PFSK-1 (cell line): ENCODE data around the gene NCBP2L.

Source experiments
- FOXP2 ChIP-seq: optimal IDR thresholded peaks from 2 replicates; pipeline ENCODE3; 2011; ENCODE audit warnings: borderline replicate concordance, control low read depth, inconsistent platforms; ENCODE audit not compliant: insufficient read depth; ENCODE audit errors: extremely low read length, extremely low read depth
- POLR2AphosphoS5 ChIP-seq: IDR thresholded peaks from 2 replicates; pipeline ENCODE4 v1.6.1; 2012; ENCODE audit warnings: low read depth, mild to moderate bottlenecking, control low read depth, low read length, moderate library complexity
- SIN3A ChIP-seq: IDR thresholded peaks from 2 replicates; pipeline ENCODE4 v1.6.1; 2012; ENCODE audit warnings: mild to moderate bottlenecking, low read length, moderate library complexity, borderline replicate concordance; ENCODE audit not compliant: insufficient read depth
- TAF1 ChIP-seq: IDR thresholded peaks from 2 replicates; pipeline ENCODE4 v1.6.1; 2012; ENCODE audit warnings: low read length, control low read depth, borderline replicate concordance; ENCODE audit not compliant: insufficient read depth
- TF ChIP-seq, protein P1 (sequence below), 2 experiments: IDR thresholded peaks; 2 replicates each; pipeline versions ENCODE4 v1.6.1 to v1.8.0; 2011 to 2012; ENCODE audit warnings: low read depth in 2 of 2, low read length in 2 of 2, control low read depth in 1 of 2, inconsistent platforms in 1 of 2, mild to moderate bottlenecking in 1 of 2, moderate library complexity in 1 of 2; ENCODE audit not compliant: insufficient read depth in 1 of 2

DNA sequence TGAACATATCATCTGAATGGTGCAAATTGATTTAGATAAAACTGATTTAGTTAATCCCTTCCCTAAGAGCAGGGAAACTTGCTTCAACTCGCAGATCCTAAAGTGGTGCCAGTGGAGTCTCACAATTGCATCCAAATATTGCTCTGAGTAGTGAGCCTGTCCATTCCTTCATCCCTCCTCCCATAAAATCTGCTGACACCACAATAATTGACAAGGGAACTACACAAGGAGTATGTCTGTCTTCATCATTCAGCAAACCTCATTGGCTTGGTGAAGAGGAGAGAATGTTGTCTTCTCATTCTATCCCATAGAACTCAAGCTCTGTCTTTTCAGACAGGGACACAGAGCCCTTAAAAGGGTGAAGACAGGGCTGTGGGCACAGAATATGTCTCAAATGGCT, 52.3 kb downstream of the NCBP2L start:
- TF ChIP-seq, protein P1, sequence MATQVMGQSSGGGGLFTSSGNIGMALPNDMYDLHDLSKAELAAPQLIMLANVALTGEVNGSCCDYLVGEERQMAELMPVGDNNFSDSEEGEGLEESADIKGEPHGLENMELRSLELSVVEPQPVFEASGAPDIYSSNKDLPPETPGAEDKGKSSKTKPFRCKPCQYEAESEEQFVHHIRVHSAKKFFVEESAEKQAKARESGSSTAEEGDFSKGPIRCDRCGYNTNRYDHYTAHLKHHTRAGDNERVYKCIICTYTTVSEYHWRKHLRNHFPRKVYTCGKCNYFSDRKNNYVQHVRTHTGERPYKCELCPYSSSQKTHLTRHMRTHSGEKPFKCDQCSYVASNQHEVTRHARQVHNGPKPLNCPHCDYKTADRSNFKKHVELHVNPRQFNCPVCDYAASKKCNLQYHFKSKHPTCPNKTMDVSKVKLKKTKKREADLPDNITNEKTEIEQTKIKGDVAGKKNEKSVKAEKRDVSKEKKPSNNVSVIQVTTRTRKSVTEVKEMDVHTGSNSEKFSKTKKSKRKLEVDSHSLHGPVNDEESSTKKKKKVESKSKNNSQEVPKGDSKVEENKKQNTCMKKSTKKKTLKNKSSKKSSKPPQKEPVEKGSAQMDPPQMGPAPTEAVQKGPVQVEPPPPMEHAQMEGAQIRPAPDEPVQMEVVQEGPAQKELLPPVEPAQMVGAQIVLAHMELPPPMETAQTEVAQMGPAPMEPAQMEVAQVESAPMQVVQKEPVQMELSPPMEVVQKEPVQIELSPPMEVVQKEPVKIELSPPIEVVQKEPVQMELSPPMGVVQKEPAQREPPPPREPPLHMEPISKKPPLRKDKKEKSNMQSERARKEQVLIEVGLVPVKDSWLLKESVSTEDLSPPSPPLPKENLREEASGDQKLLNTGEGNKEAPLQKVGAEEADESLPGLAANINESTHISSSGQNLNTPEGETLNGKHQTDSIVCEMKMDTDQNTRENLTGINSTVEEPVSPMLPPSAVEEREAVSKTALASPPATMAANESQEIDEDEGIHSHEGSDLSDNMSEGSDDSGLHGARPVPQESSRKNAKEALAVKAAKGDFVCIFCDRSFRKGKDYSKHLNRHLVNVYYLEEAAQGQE (IDR thresholded peaks at IDR 0.05; ENCODE audit: insufficient read depth in 1 of 2, low read depth in 2 of 2, low read length in 2 of 2), result no peak
- TF ChIP-seq POLR2AphosphoS5 (no peak), TAF1 (no peak), SIN3A (no peak), FOXP2 (no peak)
